Neural progenitor cell (in vitro differentiated cells): Measurements from ENCODE around the gene VSIG10L2. TPM values are rescaled to one million over a fixed set of nuclear protein-coding genes. Genes with fewer than 3 reads are reported as not detected.

ENCODE experiments used
- DNase-seq: peaks from one replicate; pipeline ENCODE4 v3.0.0-alpha.2; 2016; ENCODE audit warnings: low spot score
- H2AFZ ChIP-seq: fragments of 200-600 bp; sonication (generic); replicated peaks from 2 replicates; pipeline ENCODE4 v1.6.1; 2016; ENCODE audit warnings: antibody characterized with exemption
- H3F3A ChIP-seq: fragments of 200-600 bp; sonication (generic); 2 replicates; pipeline ENCODE4 v1.6.1; 2016; ENCODE audit warnings: antibody characterized with exemption, low read depth
- H3K27ac ChIP-seq: fragments of 200-600 bp; sonication (generic); 2 replicates; pipeline ENCODE4 v1.5.1; 2016; ENCODE audit warnings: mild to moderate bottlenecking
- H3K27me3 ChIP-seq: fragments of 200-600 bp; sonication (generic); 2 replicates; pipeline ENCODE4 v1.6.1; 2016; ENCODE audit warnings: mild to moderate bottlenecking, moderate library complexity
- H3K36me3 ChIP-seq: fragments of 200-600 bp; sonication (generic); 2 replicates; pipeline ENCODE4 v1.5.1; 2016
- H3K4me1 ChIP-seq: fragments of 200-600 bp; sonication (generic); 2 replicates; pipeline ENCODE4 v1.6.1; 2016; ENCODE audit warnings: mixed run types
- H3K4me2 ChIP-seq: fragments of 200-600 bp; sonication (generic); 2 replicates; pipeline ENCODE4 v1.6.1; 2016
- H3K4me3 ChIP-seq: fragments of 200-600 bp; sonication (generic); 2 replicates; pipeline ENCODE4 v1.5.1; 2016
- H3K79me2 ChIP-seq: fragments of 200-600 bp; sonication (generic); 2 replicates; pipeline ENCODE4 v1.6.1; 2016; ENCODE audit warnings: low read depth
- H3K9ac ChIP-seq: fragments of 200-600 bp; sonication (generic); 2 replicates; pipeline ENCODE4 v1.6.1; 2016
- H3K9me3 ChIP-seq: fragments of 200-600 bp; sonication (generic); 2 replicates; pipeline ENCODE4 v1.5.1; 2016; ENCODE audit warnings: low read depth
- H4K20me1 ChIP-seq: fragments of 200-600 bp; sonication (generic); 2 replicates; pipeline ENCODE4 v1.6.1; 2016; ENCODE audit warnings: low read depth
- H3K27ac Mint-ChIP-seq: 3 replicates; pipeline ENCODE4 v1.8.0; 2021; ENCODE audit warnings: mixed read lengths
- H3K27me3 Mint-ChIP-seq: 2 replicates; pipeline ENCODE4 v1.8.0; 2022; ENCODE audit warnings: low read depth, mild to moderate bottlenecking, inconsistent platforms, moderate library complexity, mixed read lengths; ENCODE audit not compliant: insufficient read depth
- H3K36me3 Mint-ChIP-seq: 3 replicates; pipeline ENCODE4 v1.8.0; 2021; ENCODE audit warnings: mixed read lengths
- H3K4me1 Mint-ChIP-seq: 3 replicates; pipeline ENCODE4 v1.8.0; 2021; ENCODE audit warnings: mixed read lengths
- H3K4me3 Mint-ChIP-seq: 3 replicates; pipeline ENCODE4 v1.8.0; 2021; ENCODE audit warnings: mild to moderate bottlenecking, moderate library complexity, mixed read lengths
- H3K9me3 Mint-ChIP-seq: 3 replicates; pipeline ENCODE4 v1.8.0; 2020; ENCODE audit warnings: mixed read lengths
- EZH2 ChIP-seq: fragments of 200-600 bp; sonication (generic); IDR thresholded peaks from 2 replicates; pipeline ENCODE4 v1.6.1; 2017; ENCODE audit warnings: antibody characterized with exemption, mild to moderate bottlenecking, moderate library complexity
- EZH2phosphoT487 ChIP-seq: fragments of 200-600 bp; sonication (generic); IDR thresholded peaks from 2 replicates; pipeline ENCODE4 v1.6.1; 2017; ENCODE audit warnings: antibody characterized with exemption
- total RNA-seq: library from RNA; depleted of rRNA; stranded (reverse); fragments of >200 nt; gene quantifications from 2 replicates; pipeline ENCODE4 v1.2.3, GENCODE V29; 2015; ENCODE audit warnings: low replicate concordance
- TF ChIP-seq, protein P1 (sequence below): fragments of 200-600 bp; sonication (generic); IDR thresholded peaks from 2 replicates; pipeline ENCODE4 v1.5.1; 2017; ENCODE audit warnings: antibody characterized with exemption, mild to moderate bottlenecking

VSIG10L2 gene
- total RNA-seq, 1 donor from 2014 or later, result not detected

DNA sequence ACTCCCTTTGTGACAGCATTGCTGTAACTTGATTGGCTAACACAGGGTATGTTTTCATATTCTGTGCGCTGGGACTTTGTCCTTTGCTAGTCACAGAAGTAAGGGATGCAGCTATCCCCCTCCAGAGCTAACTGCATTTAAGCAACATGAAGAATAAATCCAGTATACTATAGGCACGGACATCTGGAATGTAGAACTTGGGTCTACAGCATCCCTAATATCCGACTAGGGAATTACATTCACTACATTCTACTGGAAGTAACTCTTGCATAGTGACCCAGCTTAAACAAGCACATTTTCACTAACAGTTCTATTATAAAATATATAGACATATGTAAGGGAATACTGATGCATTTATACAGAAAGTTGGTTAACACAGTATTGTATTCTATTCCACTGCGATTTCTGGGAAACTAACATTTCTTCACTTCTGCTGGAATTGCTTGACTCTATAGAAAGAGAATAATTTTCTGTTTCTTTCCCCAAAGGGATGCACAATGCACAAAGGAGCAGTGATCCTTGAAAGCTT lies 13.1 kb downstream of the VSIG10L2 start:
- Mint-ChIP-seq H3K4me1 (peaks cover 4% of the 10 kb centered on the region), H3K9me3 (peaks cover 6% of the 10 kb centered on the region), H3K36me3 (peaks cover 60% of the 10 kb centered on the region), H3K27me3 (peaks cover 10% of the 10 kb centered on the region), H3K4me3 (no peak overlapping the region), H3K27ac (no peak overlapping the region)
- Histone ChIP-seq H2AFZ (no peak overlapping the region), H4K20me1 (no peaks in the 10 kb centered on the region), H3K9ac (no peak overlapping the region), H3K36me3 (peaks cover 11% of the 10 kb centered on the region), H3K27me3 (no peaks in the 10 kb centered on the region), H3K4me2 (no peak overlapping the region), H3K79me2 (no peaks in the 10 kb centered on the region), H3K4me1 (no peaks in the 10 kb centered on the region), H3K27ac (no peak overlapping the region), H3F3A (no peaks in the 10 kb centered on the region), H3K4me3 (no peak overlapping the region), H3K9me3 (peaks cover 11% of the 10 kb centered on the region)
- no peak for DNase-seq
- TF ChIP-seq, protein P1, sequence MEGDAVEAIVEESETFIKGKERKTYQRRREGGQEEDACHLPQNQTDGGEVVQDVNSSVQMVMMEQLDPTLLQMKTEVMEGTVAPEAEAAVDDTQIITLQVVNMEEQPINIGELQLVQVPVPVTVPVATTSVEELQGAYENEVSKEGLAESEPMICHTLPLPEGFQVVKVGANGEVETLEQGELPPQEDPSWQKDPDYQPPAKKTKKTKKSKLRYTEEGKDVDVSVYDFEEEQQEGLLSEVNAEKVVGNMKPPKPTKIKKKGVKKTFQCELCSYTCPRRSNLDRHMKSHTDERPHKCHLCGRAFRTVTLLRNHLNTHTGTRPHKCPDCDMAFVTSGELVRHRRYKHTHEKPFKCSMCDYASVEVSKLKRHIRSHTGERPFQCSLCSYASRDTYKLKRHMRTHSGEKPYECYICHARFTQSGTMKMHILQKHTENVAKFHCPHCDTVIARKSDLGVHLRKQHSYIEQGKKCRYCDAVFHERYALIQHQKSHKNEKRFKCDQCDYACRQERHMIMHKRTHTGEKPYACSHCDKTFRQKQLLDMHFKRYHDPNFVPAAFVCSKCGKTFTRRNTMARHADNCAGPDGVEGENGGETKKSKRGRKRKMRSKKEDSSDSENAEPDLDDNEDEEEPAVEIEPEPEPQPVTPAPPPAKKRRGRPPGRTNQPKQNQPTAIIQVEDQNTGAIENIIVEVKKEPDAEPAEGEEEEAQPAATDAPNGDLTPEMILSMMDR, result no peak
- no peak for TF ChIP-seq EZH2phosphoT487
- no peak for TF ChIP-seq EZH2

DNA sequence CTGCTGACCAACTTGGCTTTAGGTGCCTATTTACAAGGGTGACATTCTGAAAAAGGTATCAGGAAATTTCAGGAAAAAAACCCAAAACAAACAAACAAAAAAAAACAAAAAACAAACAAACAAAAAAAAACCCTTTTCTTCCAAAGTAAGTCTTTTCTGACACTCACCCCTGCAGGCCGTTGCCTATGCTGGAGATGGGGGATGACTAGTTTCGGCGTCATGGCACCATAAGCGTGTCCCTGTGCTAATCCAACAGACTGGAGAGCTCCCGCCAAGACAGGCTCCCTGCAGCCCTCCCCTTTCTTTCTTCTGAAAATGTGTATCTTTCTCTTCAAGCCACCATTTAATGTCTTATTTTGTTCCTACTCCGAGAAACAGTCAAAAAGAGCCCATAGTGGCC lies 13.7 kb downstream of the VSIG10L2 start:
- no peak for DNase-seq
- H4K20me1 ChIP-seq, result no peaks in the 10 kb centered on the region

DNA sequence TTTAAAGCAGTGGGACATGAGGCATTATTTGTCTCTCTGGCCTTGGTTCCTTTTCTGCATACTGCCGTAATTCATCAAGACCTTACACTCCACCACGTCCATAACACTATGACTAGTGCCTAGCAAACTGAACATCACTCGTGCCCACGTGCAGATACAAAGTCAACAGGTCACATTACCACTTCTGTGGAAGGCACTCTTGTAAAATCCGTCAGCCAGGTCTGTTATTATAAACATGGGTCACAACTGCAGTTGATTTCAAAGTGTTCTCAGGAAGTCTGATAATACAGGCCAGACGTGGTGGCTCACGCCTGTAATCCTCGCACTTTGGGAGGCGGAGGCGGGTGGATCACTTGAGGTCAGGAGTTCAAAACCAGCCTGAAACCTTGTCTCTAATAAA lies 14.1 kb downstream of the VSIG10L2 start:
- H3K27me3 Mint-ChIP-seq, result peaks cover 7% of the 10 kb centered on the region
- peaks cover 11% of the 10 kb centered on the region for H3K9me3 ChIP-seq
- no peak for TF ChIP-seq EZH2phosphoT487
- TF ChIP-seq, protein P1, result no peak
- TF ChIP-seq EZH2, result no peak
- no peaks in the 10 kb centered on the region for H3K27me3 ChIP-seq
- no peaks in the 10 kb centered on the region for H3F3A ChIP-seq
- H3K36me3 Mint-ChIP-seq, result peaks cover 67% of the 10 kb centered on the region
- H3K4me1 ChIP-seq, result no peaks in the 10 kb centered on the region
- H3K9me3 Mint-ChIP-seq, result peaks cover 8% of the 10 kb centered on the region
- no peak overlapping the region for H2AFZ ChIP-seq
- H3K27ac Mint-ChIP-seq, result peak overlapping the region; percentile 51
- H3K27ac ChIP-seq, result no peak overlapping the region
- no peak overlapping the region for H3K4me3 Mint-ChIP-seq
- H3K36me3 ChIP-seq, result peaks cover 11% of the 10 kb centered on the region
- H3K4me3 ChIP-seq, result no peak overlapping the region
- no peaks in the 10 kb centered on the region for H3K79me2 ChIP-seq
- no peak overlapping the region for H3K4me2 ChIP-seq
- DNase-seq, result no peak
- no peak overlapping the region for H3K9ac ChIP-seq
- H3K4me1 Mint-ChIP-seq, result no peaks in the 10 kb centered on the region
- H4K20me1 ChIP-seq, result no peaks in the 10 kb centered on the region

More for the DNA sequence above, 13.7 kb downstream of the VSIG10L2 start:
- peaks cover 2% of the 10 kb centered on the region for H3K4me1 Mint-ChIP-seq
- no peaks in the 10 kb centered on the region for H3F3A ChIP-seq
- no peak for TF ChIP-seq EZH2
- H3K79me2 ChIP-seq, result no peaks in the 10 kb centered on the region
- peaks cover 11% of the 10 kb centered on the region for H3K36me3 ChIP-seq
- H3K4me1 ChIP-seq, result no peaks in the 10 kb centered on the region
- H3K27me3 ChIP-seq, result no peaks in the 10 kb centered on the region
- H3K27ac ChIP-seq, result no peak overlapping the region
- no peak overlapping the region for H3K4me2 ChIP-seq
- no peak overlapping the region for H3K9ac ChIP-seq
- H3K9me3 ChIP-seq, result peaks cover 11% of the 10 kb centered on the region
- H3K9me3 Mint-ChIP-seq, result peaks cover 7% of the 10 kb centered on the region
- peaks cover 66% of the 10 kb centered on the region for H3K36me3 Mint-ChIP-seq
- no peak overlapping the region for H3K27ac Mint-ChIP-seq
- no peak overlapping the region for H3K4me3 ChIP-seq
- H3K27me3 Mint-ChIP-seq, result peaks cover 10% of the 10 kb centered on the region
- no peak overlapping the region for H3K4me3 Mint-ChIP-seq
- no peak overlapping the region for H2AFZ ChIP-seq

DNA sequence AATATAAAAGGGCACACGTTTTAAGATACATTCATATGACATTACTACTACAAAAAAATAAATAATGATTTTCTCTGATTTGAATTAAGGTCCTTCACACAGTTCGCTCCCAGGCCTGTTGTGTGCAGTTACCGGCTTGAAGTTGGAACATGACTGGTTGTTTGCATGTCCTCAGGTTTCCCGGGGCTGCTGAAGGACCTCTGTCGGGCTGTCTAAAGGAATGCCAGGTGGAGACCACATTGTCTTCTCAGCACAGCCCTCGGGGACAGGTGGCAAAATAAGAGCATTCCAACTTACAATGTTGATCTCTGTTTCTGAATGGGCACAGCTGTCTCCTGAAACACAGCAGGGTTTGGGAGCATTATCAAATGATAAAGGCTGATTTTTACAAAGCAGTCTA lies 14.9 kb downstream of the VSIG10L2 start:
- H3K36me3 Mint-ChIP-seq, result peaks cover 69% of the 10 kb centered on the region
- no peaks in the 10 kb centered on the region for H3F3A ChIP-seq
- H3K4me1 ChIP-seq, result no peaks in the 10 kb centered on the region
- H3K27me3 ChIP-seq, result no peaks in the 10 kb centered on the region
- no peak overlapping the region for H3K4me3 Mint-ChIP-seq
- no peak overlapping the region for H3K27ac ChIP-seq
- no peak overlapping the region for H3K4me3 ChIP-seq
- H3K4me1 Mint-ChIP-seq, result no peaks in the 10 kb centered on the region
- peaks cover 11% of the 10 kb centered on the region for H3K9me3 ChIP-seq
- peaks cover 6% of the 10 kb centered on the region for H3K27me3 Mint-ChIP-seq
- no peak overlapping the region for H2AFZ ChIP-seq
- TF ChIP-seq EZH2, result no peak
- TF ChIP-seq, protein P1, result no peak
- TF ChIP-seq EZH2phosphoT487, result no peak
- H3K27ac Mint-ChIP-seq, result no peak overlapping the region
- no peaks in the 10 kb centered on the region for H4K20me1 ChIP-seq
- no peak overlapping the region for H3K9ac ChIP-seq
- H3K79me2 ChIP-seq, result no peaks in the 10 kb centered on the region
- H3K4me2 ChIP-seq, result no peak overlapping the region
- peaks cover 11% of the 10 kb centered on the region for H3K9me3 Mint-ChIP-seq
- no peak for DNase-seq
- H3K36me3 ChIP-seq, result peaks cover 11% of the 10 kb centered on the region
